ENCODE results near the gene PGAP2.

DNA sequence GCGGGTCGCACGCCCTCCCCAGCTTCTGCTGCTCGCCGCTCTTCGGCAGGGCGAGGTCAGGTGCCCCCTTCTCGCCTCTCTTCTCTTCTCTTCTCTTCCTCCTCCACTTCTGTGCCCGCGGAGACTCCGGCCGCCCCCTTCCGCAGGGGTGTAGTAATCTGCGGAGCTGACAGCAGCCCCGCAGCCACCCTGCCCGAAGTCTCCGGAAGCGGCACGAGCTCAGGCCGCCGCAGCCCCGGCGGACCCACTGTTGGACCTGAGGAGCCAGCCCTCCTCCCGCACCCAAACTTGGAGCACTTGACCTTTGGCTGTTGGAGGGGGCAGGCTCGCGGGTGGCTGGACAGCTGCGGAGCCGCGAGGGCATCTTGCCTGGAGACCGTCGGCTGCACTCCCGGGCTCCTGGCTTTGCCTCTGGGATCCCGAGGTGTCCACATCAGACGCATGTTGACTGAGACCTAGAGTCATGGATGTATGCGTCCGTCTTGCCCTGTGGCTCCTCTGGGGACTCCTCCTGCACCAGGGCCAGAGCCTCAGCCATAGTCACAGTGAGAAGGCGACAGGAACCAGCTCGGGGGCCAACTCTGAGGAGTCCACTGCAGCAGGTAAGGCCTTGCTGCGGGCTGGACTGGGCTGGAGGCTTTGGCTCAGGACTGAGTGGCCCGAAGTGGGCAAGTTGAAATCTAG is 47.6 kb downstream of the PGAP2 start:
- TF ChIP-seq, protein P1, sequence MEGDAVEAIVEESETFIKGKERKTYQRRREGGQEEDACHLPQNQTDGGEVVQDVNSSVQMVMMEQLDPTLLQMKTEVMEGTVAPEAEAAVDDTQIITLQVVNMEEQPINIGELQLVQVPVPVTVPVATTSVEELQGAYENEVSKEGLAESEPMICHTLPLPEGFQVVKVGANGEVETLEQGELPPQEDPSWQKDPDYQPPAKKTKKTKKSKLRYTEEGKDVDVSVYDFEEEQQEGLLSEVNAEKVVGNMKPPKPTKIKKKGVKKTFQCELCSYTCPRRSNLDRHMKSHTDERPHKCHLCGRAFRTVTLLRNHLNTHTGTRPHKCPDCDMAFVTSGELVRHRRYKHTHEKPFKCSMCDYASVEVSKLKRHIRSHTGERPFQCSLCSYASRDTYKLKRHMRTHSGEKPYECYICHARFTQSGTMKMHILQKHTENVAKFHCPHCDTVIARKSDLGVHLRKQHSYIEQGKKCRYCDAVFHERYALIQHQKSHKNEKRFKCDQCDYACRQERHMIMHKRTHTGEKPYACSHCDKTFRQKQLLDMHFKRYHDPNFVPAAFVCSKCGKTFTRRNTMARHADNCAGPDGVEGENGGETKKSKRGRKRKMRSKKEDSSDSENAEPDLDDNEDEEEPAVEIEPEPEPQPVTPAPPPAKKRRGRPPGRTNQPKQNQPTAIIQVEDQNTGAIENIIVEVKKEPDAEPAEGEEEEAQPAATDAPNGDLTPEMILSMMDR (IDR thresholded peaks at IDR 0.05) = no peak
- TF ChIP-seq EZH2 (IDR thresholded peaks at IDR 0.05; ENCODE audit: borderline replicate concordance, insufficient read depth, low read depth, low read length, poor library complexity, severe bottlenecking) = no peak

Data from B cell (primary cell).